HG03571 (cell line): Measurements from ENCODE around the gene IGF1R.

Source experiments
- ATAC-seq: cut with Tn5 transposase; IDR thresholded peaks from one replicate; pipeline ENCODE4 v1.9.1; 2021; ENCODE audit not compliant: unreplicated experiment

Gene IGF1R

DNA sequence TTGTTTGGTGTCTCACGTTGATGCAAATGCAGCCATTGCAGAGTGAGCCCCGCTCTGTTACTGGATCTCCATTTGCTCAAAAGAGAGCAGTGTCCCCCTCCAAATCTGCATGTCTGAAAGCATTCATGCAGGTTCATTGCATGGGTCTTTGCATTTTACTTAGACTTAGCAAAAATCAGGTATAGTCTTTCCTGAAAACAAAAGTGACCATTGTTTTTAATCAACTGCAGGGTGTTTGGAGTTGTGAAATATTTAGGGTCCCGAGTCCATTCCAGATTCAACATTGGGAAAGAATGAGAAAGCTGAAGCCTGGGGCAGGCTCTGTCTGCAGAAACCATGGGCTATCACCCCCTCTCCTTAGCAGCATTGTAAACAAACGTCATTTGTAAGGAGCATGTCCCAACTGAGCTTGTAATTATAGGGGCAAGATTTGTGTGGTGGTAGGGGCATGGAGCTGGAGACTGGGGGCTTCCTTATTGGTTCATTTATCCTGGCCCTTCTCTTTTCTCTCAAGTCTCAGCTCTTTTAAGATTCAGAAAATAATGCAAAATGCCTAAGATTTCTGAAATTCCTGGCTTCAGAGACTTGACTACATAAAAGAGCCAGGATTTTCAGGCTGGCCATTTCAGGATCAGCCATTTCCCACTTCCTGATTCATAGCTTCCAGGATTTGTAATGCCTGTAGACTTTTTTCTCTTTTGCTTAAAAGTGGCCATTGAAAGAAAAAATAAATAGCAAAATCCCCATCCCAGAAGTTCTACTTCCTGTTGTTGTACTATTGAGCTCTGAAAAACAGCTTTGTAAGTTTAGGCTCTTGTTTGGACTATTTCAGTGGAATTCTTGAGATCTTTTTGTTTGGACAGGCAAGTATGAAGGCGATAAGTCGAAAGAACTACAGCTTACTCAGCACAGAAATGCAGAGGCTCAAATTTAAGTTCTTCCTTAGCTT is 23.0 kb downstream of the IGF1R start:
- ATAC-seq, result no peak

DNA sequence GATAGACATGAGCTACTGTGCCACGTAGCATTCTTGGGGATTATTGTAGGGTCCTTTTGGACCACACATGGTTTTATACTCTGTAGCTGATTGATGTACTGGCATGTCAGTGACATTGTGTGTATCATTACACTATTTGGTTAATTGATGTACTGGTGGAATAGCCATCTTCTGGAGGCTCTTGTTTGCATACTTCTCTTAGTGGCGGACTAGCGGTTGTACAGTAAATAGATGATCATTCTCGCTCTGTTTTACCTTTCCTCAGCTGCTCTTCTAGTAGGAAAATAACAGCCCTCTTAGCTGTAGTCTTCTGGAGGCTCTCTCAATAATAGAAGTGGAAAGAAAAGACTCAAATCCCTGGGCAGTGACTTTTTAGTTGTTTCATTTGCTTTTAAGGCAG is 24.8 kb downstream of the IGF1R start:
- ATAC-seq, result no peak

DNA sequence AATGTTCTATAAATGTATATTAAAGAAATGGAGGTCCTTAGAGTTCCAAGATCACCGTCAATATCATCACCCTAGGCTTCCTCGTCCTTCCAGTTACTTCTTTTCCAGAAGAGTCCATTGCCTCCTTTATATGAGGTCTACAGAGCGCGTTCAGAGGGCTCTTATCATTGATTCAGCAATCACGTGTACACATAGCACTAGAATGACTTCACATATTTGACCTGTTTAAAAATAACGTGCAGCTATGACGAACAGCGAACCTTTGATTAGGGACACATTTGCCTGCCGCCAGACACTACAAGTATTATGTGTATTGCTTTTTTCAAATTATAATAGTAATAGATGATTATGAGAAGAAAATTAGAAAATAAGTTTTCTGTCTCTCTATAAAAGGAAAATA is 26.0 kb downstream of the IGF1R start:
- ATAC-seq, result no peak

DNA sequence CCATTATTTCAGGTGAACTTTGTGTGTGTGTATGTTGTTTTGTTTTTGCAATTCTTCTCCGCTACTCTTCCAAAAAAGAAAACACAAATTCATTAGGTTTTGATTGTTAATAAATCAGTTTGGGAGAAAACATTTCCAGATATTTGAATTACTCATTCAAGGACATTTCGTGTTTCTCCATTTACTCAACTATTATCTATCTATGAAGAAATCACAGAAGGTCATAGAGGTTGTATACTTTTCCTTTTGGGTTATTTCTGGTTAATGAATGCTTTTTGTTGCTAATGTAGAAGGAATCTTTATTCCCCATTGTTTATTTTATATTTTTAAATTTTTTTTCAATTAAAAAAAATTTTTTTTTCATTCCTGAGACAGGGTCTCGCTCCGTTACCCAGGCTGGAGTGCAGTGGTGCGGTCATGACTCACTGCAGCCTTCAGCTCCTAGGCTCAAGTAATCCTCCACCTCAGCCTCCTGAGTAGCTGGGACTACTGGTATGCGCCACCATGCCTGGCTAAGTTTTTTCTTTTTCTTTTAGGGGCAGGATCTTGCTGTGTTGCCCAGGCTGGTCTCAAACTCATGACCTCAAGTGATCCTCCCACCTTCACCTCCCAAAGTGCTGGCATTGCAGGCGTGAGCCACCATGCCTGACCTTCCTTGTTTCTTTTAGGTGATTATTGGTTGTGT is 28.4 kb downstream of the IGF1R start:
- ATAC-seq, result no peak

DNA sequence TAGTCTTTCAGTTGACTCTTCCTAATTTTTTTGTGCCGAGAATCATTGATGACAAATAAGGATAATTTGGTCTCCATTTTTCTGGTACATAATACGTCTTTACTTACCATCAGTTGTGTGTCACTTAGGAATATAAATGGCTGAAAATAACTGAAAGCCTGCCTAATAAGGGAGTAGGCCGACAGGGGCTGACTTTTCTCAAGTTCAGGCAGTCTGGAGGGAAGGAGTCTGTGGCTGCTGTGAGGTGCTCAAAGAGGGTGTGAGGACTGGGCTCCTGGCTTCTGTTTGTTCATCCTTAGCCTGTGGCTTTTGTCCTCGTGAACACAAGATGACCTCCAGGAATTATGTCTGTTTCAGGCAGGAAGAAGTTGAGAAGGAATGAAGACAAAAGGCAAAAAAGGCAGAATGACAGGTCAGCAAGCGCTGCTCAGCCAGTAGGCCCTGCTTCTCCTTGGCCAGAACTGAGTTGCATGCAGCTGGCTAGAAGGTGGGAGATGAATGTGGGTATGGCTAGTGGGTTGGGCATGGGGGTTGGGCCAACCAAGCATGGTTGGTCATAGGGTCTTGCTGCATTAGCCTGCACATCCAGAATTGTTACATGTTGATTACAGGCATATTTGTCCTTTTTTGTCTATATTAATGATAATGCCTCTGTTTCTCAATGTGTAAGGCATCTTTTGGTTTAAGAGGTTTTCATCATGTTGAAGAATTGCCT is 29.2 kb downstream of the IGF1R start:
- ATAC-seq, result no peak

DNA sequence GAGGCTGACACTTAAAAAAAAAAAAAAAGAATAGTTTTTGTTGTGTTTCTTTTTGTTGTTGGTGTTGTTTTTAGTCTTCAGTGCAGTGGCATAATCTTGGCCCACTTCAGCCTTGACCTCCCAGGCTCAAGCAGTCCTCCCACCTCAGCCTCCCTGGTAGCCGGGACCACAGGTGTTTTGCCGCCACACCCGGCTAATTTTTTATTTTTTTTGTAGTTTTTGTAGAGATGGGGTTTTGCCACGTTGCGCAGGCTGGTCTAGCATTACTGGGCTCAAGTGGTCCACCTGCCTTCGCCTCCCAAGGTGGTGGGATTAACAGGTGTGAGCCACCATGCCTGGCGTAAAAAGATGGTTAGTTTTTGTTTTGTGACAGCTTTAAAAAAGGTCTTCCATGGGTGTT is 30.1 kb downstream of the IGF1R start:
- ATAC-seq, result no peak

DNA sequence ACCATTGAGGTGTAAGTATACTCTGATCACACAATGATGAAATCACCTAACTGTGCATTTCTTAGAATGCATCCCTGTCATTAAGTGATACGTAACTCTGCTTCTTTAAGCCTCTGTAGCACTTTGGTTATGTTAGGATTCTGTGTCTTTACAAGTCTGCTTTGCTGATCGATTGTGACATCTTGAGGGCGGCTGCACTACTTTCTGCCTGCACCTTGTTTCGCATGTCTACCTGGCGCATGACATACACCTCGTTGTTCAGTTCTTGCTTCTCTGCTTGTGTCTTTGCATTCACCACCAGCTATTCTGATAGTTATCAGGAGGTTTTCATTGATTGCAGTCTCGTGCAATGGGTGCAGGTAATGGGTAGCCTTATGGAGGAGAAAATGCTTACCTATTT is 32.7 kb downstream of the IGF1R start:
- ATAC-seq, result no peak

DNA sequence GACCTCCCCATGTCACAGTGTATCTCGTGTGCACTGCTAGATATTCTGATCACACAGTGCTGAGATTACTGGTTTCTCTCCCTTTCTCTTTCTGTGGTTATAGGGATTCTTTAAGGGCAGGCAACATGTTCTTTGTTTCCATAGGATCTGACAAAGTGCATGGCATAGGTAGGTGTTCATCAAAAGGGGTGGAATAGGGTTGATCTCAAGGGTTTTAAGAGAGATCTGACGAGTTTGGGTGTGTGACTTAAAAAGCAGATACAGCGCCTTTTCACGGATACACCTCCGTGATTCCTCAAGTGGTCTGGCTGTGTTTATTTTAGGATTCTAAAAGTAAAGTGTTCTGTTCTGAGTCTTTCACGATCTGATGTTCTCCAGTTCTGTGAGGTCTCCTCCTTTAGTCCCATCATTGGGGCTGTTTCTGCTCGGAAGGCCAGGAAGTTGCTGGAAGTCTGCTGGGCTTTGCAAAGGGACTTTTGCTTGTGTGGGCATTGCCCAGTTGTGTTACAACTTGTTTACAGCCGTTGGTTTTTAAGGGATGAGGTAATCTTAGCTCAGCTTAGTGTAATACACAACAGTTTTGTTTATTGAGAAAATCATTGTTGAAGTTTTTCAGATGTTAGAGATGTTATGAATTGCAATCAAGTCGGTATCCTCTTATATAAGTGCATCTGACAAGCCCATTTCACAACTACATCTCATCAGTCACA is 34.8 kb downstream of the IGF1R start:
- ATAC-seq, result no peak

DNA sequence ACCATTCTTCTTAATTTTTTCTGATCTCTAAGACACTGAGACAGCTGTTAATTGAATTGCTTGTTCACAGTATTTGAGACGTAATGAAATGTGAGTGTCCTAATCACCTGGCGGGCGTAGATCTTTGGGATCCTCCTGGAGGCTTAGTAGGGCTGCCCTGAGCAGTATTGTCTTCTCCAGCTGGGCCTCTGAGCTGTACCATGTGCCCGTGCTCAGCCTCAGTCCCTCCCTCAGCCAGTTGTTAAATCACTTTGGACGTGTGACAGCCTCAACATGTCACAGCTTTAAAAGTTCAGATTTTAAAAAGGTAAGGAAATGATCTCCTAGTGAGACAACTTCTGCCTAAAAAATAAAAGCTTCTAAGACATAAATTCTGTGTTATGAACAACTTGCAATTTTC is 35.5 kb downstream of the IGF1R start:
- no peak for ATAC-seq

DNA sequence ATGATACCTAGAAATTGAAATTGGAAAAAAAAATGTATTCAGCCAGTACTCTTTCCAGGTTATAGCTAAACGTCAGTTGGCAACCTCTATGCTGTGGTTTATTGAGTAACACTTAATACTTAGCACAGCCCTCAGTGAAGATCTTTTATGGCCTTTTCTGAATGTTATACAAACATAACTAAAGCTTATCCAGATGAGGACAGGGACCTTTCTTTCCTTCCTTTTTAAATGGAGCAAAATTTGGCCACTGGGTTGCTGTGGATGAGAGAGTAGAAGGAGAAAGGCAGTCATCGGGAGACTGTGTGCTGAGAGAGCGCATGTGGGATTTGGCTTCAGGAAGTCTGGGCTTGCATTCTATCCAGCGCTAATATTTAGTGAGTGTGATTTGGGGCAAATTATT is 36.1 kb downstream of the IGF1R start:
- ATAC-seq, result no peak

DNA sequence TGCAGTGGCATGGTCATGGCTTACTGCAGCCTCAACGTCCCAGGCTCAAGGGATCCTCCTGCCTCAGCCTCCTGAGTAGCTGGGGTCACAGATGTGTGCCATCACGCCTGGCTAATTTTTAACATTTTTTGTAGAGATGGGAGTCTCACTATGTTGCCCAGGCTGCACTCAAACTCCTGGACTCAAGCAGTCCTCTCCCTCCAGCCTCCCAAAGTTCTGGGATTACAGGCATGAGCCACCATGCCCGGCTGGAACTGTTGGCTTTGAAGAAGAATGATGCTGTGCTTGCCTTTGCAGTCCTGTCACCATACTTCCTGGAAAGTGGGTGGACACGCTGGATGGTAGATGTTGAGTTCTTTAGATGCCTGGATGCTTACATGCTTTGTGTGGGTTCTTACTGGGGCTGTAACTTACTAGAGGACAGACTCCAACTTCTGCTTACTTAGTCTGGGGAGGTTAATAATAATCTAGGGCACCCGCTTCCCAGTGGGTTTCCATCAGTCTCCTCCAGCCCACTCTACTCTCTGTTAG is 36.7 kb downstream of the IGF1R start:
- no peak for ATAC-seq

DNA sequence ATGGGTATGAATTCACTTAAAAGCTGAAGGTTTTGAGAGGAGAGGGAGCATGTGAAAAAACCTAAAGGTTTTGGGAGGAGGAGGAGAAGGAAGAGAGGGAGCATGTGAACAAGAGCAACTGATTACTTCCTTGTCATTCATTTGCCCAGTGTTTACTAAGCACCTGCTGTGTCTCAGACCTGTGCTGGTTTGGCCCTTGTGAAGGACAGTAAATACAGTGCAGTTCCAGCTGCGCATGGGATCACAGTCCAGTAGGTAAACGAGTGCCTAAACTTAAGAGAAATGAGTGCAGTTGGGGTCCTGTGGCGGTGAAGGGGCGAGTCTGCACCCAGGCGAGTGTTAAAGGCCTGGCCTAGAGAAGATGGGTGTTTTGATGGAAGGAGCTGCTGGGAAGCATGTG is 38.6 kb downstream of the IGF1R start:
- ATAC-seq, result no peak

DNA sequence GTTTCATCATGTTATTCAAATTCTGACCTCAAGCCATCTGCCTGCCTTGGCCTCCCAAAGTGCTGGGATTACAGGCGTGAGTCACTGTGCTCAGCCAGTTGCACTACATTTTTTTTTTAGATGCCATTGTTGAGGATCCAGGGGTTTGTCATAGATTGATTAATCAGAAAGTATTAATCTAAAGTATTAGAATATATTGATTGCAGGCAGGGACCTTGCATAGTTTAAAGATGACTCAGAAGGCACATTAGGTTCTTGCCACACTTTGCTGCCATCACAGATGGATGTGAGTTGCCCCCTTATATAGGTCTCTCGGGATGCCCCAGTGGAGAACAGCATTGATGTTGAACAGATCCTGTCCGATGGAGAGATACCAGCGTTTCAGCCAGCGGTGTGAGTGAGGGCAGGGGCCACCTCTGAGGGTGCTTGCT is 41.1 kb downstream of the IGF1R start:
- no peak for ATAC-seq

DNA sequence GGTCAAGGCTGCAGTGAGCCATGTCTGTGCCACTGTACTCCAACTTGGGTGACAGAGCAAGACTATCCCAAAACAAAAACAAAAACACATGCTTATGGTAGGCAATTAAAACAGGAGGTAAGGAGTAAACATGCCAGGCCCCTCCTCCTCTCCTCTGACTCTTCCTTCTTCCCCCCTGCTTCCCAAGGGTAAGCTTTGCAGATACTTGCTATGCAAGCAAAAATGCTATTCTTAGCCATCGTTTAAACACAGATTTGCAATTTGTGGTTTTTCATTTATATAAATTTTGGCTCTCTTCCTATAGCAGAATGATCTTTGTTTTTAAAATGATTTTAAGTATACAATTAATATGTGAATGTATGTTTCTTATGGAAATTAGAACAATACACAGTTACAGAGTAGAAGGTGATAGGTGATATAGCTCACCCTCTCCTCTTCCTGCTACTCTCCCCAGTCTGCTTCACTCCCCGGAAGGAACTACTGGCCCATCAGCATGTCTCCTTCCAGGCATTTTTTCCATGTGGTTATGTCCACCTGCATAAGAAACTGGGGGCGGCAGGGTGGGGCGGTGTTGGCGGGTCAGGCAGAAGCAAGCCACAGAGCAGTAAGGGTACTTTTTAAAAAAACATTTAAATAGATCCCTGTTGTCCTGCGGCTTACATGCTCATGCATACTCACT is 42.1 kb downstream of the IGF1R start:
- ATAC-seq, result no peak

DNA sequence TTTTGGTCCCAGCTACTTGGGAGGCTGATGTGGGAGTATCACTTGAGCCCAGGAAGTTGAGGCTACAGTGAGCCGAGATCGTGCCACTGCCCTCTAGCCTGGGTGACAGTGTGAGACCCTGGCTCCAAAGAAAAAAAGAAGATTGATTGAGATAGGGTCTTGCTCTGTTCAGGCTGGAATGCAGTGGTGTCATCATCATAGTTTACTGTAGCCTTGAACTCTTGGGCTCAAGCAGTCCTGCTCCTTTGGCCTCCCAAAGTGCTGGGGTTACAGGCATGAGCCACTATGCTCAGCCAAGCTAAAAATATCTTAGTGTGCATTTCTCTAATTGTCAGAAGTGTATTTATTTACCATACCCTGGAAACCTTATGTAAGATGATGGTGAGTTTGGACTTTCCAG is 43.9 kb downstream of the IGF1R start:
- ATAC-seq, result no peak

DNA sequence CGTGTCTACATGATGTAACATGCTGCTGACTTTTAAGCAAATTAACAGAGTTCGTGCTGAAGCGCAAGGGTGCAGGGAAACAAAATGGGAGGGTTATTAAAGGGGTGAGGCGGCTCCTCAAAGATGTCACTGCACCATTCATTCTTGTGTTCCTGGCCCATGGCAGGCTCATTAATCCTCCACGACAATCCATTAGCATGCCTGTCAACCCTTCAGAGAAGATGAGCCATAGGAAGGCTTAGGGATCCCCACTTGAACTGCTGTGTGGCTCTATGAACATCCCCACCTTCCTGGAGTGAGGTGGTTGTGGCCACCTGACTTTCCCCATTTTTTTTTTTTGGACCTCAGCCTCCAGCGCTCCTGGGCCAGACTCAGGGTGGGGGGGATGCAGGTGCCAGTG is 45.8 kb downstream of the IGF1R start:
- ATAC-seq, result no peak

DNA sequence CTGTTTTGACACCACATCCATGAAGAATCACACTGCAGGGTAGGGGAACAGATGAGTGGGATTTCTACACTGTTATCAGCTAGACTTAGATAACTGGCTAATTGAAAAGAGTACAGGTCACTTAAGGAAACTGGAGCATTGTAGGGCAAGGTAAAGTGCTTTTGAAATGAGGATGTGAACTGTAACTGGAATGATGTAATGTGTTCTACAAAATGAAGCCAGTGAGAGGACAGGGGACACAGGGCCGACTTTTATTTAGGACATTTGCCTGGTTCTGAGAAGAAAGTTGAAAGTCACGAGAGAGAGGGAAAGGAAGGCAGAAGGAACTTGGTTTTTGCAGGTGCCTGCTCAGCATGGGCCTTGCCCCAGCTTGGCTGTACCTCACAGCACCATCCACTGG is 50.5 kb downstream of the IGF1R start:
- ATAC-seq, result no peak

DNA sequence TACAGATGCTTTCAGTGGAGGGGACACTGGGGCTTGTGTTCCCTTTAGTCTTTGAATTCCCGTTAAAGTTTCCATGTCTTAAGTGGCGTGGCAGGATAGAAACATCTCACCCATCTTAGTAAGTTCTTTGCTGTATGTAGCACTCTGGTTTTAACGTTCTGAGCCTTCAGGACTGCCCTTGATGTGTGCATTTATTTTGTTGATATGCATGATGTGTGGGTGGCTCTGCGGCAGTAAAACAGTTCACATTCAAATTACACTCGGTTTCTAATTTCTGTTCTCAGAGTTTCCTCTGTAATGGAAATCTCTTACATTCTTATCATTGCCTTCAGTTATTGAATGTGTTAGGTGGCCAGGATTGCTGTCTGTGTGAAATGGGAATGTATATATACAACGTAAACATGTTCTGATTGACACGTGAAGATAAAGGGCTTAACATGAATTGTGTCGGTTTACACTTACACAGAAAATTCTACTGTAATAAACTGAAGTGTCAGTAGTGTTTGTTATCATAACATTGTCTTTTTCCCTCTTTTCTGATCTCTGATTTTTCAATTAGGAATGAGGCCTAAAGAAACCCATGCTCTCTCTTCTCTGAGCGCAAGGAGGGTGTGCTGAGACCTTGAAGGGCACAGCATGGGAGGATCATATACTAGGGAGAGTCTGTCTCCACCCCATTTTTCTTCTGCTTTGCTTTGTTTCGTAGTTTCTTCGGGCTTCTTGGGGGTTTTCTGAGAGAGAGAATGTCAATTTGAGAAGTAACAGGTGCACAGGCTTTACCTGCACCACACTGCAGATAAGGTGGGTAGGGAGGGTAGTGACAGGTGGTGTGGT is 51.5 kb downstream of the IGF1R start:
- no peak for ATAC-seq

DNA sequence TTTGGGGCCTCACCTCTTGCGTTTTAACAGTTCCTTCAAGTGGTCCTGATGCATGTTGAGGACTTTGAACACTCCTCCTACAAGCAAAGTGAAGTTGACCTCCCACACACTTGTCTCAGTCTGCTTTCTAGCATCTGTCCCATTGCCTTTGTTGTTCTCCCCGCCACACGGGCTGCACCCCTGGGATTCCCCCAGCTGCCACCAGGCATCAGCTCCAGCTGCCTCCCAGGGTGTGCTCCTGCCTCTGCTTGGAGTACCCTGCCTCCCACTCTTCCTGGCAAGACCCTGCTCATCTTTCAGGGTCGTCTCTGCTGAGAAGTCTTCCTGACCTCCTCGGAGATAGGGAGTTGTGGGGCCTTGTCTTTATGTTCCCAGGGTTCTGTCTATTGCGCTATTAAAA is 52.2 kb downstream of the IGF1R start:
- ATAC-seq, result no peak
